ENCODE results near the gene FZR1. TPM values are rescaled to one million over a fixed set of nuclear protein-coding genes. Genes with fewer than 3 reads are reported as not detected.

FZR1 gene
- total and polyA plus RNA-seq, 2 of the 4 experiments (the other 2 are of a cell fraction): 21.5 to 47.8 TPM

DNA sequence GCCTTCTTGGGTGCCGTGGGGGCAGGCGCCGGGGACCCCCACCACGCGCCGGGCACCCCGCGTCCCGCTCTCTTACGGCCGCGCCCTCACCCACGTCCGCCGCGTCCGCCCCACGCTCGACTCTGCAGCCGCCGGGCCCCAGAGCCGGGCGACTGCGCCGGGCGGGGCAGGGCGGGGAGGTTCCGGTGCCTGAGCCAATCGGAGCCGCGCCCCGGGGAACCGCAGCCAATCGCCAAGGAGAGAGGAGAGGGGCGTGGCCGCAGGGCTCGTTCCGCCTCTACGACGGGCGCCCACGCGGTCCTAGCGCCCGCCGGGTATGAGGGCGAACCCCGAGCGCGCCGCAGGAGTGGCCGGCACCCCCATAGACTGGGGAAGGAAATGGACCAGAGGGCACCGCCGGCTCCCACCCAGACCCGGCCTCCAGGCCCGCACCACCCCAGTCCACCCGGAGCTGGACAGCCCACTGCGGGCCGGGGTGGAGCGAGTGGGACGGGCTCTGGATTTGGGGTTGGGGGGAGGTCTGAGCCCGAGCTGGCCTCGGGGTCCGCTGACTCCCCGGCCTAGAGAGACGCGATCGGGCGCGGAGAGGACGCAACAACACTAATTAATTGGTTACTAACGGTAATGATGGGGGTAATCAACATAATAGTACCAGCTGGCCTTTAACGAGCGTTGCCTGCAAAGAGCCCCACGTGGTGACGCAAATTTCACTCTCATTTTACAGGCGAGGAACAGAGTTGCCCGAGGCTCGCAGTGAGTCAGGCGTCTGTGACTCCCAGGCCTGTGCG lies 51.5 kb downstream of the FZR1 start, which contains the start of gene MFSD12:
TSS of gene MFSD12 (minus strand) at position 126 of the 788 bp plus-strand sequence. CDS start 183 bp downstream, outside the sequence.
- TF ChIP-seq BHLHE40 (IDR thresholded peaks at IDR 0.05; ENCODE audit: low read depth, low read length) (no peak), MXI1 (IDR thresholded peaks at IDR 0.05; ENCODE audit: borderline replicate concordance, low read depth, low read length) (peak; percentile 79), FOS (IDR thresholded peaks at IDR 0.05; ENCODE audit: low read depth, low read length) (peak; percentile 52; the same call in 1 of the 2 replicates), POLR2A (IDR thresholded peaks at IDR 0.05; ENCODE audit: low read depth, low read length) (peak; percentile 88), CHD1 (IDR thresholded peaks at IDR 0.05; ENCODE audit: low read depth, low read length) (no peak), RCOR1 (IDR thresholded peaks at IDR 0.05; ENCODE audit: insufficient replicate concordance, low read length) (no peak), MAZ (IDR thresholded peaks at IDR 0.05; ENCODE audit: borderline replicate concordance, low read depth, low read length) (peak; percentile 84; the same call in 1 of the 2 replicates), MAFK (IDR thresholded peaks at IDR 0.05; ENCODE audit: low read depth, low read length) (no peak), SMC3 (IDR thresholded peaks at IDR 0.05; ENCODE audit: low read depth, low read length) (no peak), CEBPB (IDR thresholded peaks at IDR 0.05; ENCODE audit: low read depth, low read length) (peak; percentile 67)
- TF ChIP-seq, protein P1, sequence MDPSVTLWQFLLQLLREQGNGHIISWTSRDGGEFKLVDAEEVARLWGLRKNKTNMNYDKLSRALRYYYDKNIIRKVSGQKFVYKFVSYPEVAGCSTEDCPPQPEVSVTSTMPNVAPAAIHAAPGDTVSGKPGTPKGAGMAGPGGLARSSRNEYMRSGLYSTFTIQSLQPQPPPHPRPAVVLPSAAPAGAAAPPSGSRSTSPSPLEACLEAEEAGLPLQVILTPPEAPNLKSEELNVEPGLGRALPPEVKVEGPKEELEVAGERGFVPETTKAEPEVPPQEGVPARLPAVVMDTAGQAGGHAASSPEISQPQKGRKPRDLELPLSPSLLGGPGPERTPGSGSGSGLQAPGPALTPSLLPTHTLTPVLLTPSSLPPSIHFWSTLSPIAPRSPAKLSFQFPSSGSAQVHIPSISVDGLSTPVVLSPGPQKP (IDR thresholded peaks at IDR 0.05; ENCODE audit: borderline replicate concordance, low read depth, low read length): no peak
- TF ChIP-seq, protein P2, sequence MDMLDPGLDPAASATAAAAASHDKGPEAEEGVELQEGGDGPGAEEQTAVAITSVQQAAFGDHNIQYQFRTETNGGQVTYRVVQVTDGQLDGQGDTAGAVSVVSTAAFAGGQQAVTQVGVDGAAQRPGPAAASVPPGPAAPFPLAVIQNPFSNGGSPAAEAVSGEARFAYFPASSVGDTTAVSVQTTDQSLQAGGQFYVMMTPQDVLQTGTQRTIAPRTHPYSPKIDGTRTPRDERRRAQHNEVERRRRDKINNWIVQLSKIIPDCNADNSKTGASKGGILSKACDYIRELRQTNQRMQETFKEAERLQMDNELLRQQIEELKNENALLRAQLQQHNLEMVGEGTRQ (IDR thresholded peaks at IDR 0.05; ENCODE audit: low read depth, low read length): peak; percentile 85
- peaks cover 26 to 42% of the 10 kb centered on the region in 2 experiments for H3K79me1 ChIP-seq (ENCODE audit: low read depth in 1 of 2, low read length in 2 of 2)
- H2AK9ac ChIP-seq (replicated peaks; ENCODE audit: low read depth, low read length, poor library complexity): peak within 1 kb of the TSS; percentile 99
- peak; percentile 94 for ATAC-seq (ENCODE audit: low read depth)
- H3K9ac ChIP-seq (ENCODE audit: low read depth, low read length): peak within 1 kb of the TSS; percentile 84
- CTCF ChIA-PET: no interaction called here
- H3K9me3 ChIP-seq (ENCODE audit: control insufficient read depth, insufficient read depth, low read length): no peaks in the 10 kb centered on the region
- DNase-seq: peak; percentile 92
- peak within 1 kb of the TSS; percentile 95 for H3K4me3 ChIP-seq (ENCODE audit: insufficient read depth, low read depth, low read length)
- in situ Hi-C loops (cut with MboI; ENCODE audit: low sequenced_read_pairs) (no loop called here), intact Hi-C loops (cut with micrococcal nuclease) (no loop called here), dilution Hi-C loops (cut with HindIII; ENCODE audit: low sequenced_read_pairs, unreplicated experiment) (no loop called here)
- peaks cover 24% of the 10 kb centered on the region for H4K20me1 ChIP-seq (ENCODE audit: insufficient read depth, low read length)
- peak within 1 kb of the TSS; percentile 83 for H3K4ac ChIP-seq (ENCODE audit: low read depth, low read length)
- no TSS peak for BruUV-seq (replicated peaks)
- H2BK120ac ChIP-seq (ENCODE audit: low read depth, low read length): peak within 1 kb of the TSS; percentile 44; the same call in 1 of the 2 replicates
- no peak within 1 kb of the TSS for H2BK20ac ChIP-seq (ENCODE audit: low read depth, low read length)
- peak within 1 kb of the TSS; percentile 89 for H3K14ac ChIP-seq (replicated peaks; ENCODE audit: low read depth, low read length)
- H2AFZ ChIP-seq (replicated peaks; ENCODE audit: low read length, poor library complexity): peak within 1 kb of the TSS; percentile 99
- H4K91ac ChIP-seq (ENCODE audit: insufficient read depth, low read depth, low read length): peak within 1 kb of the TSS; percentile 80
- no peaks in the 10 kb centered on the region for H3K27me3 ChIP-seq (ENCODE audit: control insufficient read depth, insufficient read depth, low read length)
- H3K36me3 ChIP-seq (ENCODE audit: control insufficient read depth, insufficient read depth, low read length): no peaks in the 10 kb centered on the region
- peak within 1 kb of the TSS; percentile 74 for H2AK5ac ChIP-seq (ENCODE audit: low read depth, low read length)
- peak within 1 kb of the TSS; percentile 66 for H4K5ac ChIP-seq (ENCODE audit: low read depth, low read length)
- H3K4me1 ChIP-seq (ENCODE audit: control insufficient read depth, insufficient read depth, low read length): peaks cover 16% of the 10 kb centered on the region
- peak within 1 kb of the TSS; percentile 93 for H3K4me2 ChIP-seq (ENCODE audit: low read depth, low read length)
- peak within 1 kb of the TSS; percentile 82 for H2BK5ac ChIP-seq (ENCODE audit: low read depth, low read length, poor library complexity, severe bottlenecking)
- POLR2A ChIA-PET (ENCODE audit: unreplicated experiment): no interaction called here
- peak within 1 kb of the TSS; percentile 8; the same call in 1 of the 2 replicates for H3K56ac ChIP-seq (ENCODE audit: extremely low read depth, insufficient read depth, low read length)
- 0% methylated on average over 41 of the region's 81 CpGs; no CpG with 5 or more reads in 1 of the 2 experiments for WGBS, 2 experiments (ENCODE audit: extremely low coverage in 2 of 2, insufficient read length in 1 of 2)
- H3K27ac ChIP-seq (ENCODE audit: insufficient read depth, low read length): peak within 1 kb of the TSS; percentile 71
- H2BK15ac ChIP-seq (ENCODE audit: low read depth, low read length): 0 out of 3 replicates have a peak within 1 kb of the TSS, but pooled peaks have one; percentile 43
- H3K23ac ChIP-seq (ENCODE audit: low read depth, low read length): peak within 1 kb of the TSS; percentile 96
- peak within 1 kb of the TSS; percentile 14 to 93 for H4K8ac ChIP-seq (ENCODE audit: low read depth in 2 of 2, low read length in 2 of 2)
- 0 out of 2 replicates have a peak, but pooled peaks cover 4% of the 10 kb centered on the region for H3K9me1 ChIP-seq (ENCODE audit: insufficient read depth, low read length)
- peak within 1 kb of the TSS; percentile 57 for H3K18ac ChIP-seq (ENCODE audit: low read depth, low read length)

All from IMR-90 (cell line).